NCI-H1417 treated with DMSO at 0.1 percent for 48 hours (cell line): ENCODE measurements around the gene LAMP1.
"Not testable (repeated sequence)": the region's sequence is repeated elsewhere in the genome, so short reads cannot be mapped to it uniquely, and the experiment has no call there.

Experiments used
- DNase-seq: peaks from one replicate; lab custom pipeline; 2025; lab: John Stamatoyannopoulos, UW

Gene LAMP1

GRCh38 chr13:113297370-113298042 is 467 bp downstream of the LAMP1 start:
- DNase-seq, result no peak

GRCh38 chr13:113298043-113298945 is 1.3 kb downstream of the LAMP1 start:
- DNase-seq, result no peak

- no peak for DNase-seq
Observed at GRCh38 chr13:113299951-113300350, 2.9 kb downstream of the LAMP1 start.

GRCh38 chr13:113302986-113303385 is 5.9 kb downstream of the LAMP1 start:
- no peak for DNase-seq

- no peak for DNase-seq
Observed at GRCh38 chr13:113304121-113304520, 7.1 kb downstream of the LAMP1 start.

GRCh38 chr13:113305208-113305607 is 8.2 kb downstream of the LAMP1 start:
- DNase-seq, result no peak

GRCh38 chr13:113307491-113307890 is 10.5 kb downstream of the LAMP1 start:
- DNase-seq, result no peak

- DNase-seq, result no peak
Observed at GRCh38 chr13:113309473-113309872, 12.4 kb downstream of the LAMP1 start.

- DNase-seq, result not testable (repeated sequence)
Observed at GRCh38 chr13:113314112-113314511, 17.1 kb downstream of the LAMP1 start.

GRCh38 chr13:113314895-113315470 is 17.9 kb downstream of the LAMP1 start:
- not testable (repeated sequence) for DNase-seq

GRCh38 chr13:113315992-113316391 is 19.0 kb downstream of the LAMP1 start:
- no peak for DNase-seq

- DNase-seq, result no peak
Observed at GRCh38 chr13:113317031-113317430, 20.0 kb downstream of the LAMP1 start.

- DNase-seq, result no peak
Observed at GRCh38 chr13:113318956-113319355, 21.9 kb downstream of the LAMP1 start.

GRCh38 chr13:113319371-113319770 is 22.3 kb downstream of the LAMP1 start:
- no peak for DNase-seq

GRCh38 chr13:113320226-113320875 is 23.3 kb downstream of the LAMP1 start:
- DNase-seq, result no peak

GRCh38 chr13:113321546-113321945 is 24.5 kb downstream of the LAMP1 start:
- no peak for DNase-seq

GRCh38 chr13:113322043-113322461 is 25.0 kb downstream of the LAMP1 start:
- DNase-seq, result no peak

- no peak for DNase-seq
Observed at GRCh38 chr13:113322890-113323651, 26.0 kb downstream of the LAMP1 start.

- DNase-seq, result no peak
Observed at GRCh38 chr13:113323869-113324268, 26.8 kb downstream of the LAMP1 start.

- no peak for DNase-seq
Observed at GRCh38 chr13:113324398-113324797, 27.4 kb downstream of the LAMP1 start.

GRCh38 chr13:113325779-113326178 is 28.7 kb downstream of the LAMP1 start:
- DNase-seq, result no peak

GRCh38 chr13:113327391-113327765 is 30.3 kb downstream of the LAMP1 start:
- DNase-seq, result no peak
